Transverse colon (tissue), 4 donors: ENCODE measurements around the gene SPTBN1.

Source experiments
- EP300 ChIP-seq: sonication (generic); formaldehyde crosslinking; IDR thresholded peaks from one replicate; pipeline ENCODE4 v1.6.1; 2017; ENCODE audit warnings: antibody characterized with exemption, low read depth
- POLR2A ChIP-seq: fragments of 450-650 bp; IDR thresholded peaks from one replicate; pipeline ENCODE4 v1.6.1; 2016; ENCODE audit warnings: antibody characterized with exemption, mild to moderate bottlenecking, moderate library complexity
- POLR2AphosphoS5 ChIP-seq, 3 donors: sonication (generic); formaldehyde crosslinking; IDR thresholded peaks; one replicate each; pipeline ENCODE4 v1.6.1; 2016; ENCODE audit warnings: antibody characterized with exemption in 3 of 3
- TF ChIP-seq, protein P1 (sequence below), 5 experiments: fragments of 200-600 bp in 3 of 5; fragments of 450-650 bp in 2 of 5; sonication (generic) in 3 of 5; IDR thresholded peaks; 1 replicate in 2 of 5; 2 replicates in 3 of 5; pipeline ENCODE4 v1.5.1; 2016 to 2017; ENCODE audit warnings: antibody characterized with exemption in 5 of 5, inconsistent platforms in 3 of 5, mild to moderate bottlenecking in 2 of 5, moderate library complexity in 1 of 5

DNA sequence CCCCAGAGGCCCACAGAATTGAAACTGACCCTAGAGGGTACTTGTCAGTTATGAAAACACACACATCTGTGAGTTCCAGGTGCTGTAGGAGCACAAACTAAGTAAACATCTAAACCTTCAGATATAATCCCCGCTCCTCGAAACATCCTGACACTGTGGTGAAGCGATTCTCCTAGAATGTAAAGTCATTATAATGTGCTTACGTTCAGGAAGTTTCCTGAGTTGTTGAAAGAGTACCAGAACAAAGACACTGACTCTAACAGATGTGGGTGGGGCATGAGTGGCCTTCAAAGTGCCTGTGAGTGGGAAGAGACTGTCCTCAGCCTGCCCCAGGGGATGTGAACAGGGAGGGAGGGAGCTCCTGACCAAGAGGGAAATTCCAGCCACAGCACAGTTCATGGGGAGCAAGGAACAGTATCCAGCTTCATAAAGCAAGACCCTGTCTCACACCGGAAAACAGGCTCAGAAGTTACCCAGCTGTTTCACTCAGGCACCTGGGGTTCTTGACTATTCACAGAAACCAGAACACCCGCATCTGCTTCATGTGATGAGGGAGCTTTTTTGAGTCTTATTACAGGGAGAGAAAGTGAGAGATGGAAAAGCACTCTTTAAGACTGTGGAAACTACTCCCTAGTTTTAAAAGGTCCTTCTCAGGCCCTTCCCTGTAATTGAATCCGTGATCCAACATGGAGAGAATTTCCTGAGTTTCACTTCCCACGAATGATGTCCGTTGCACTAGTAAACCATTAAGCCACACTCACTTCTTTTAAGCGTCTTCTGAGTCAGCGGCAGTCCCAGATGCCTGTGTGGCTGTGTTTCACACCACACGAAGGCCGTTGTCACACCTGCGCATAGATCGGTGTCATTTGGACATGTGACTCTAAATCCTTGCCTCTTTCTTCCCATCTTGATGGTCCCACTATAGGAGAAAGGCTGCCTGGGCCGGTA lies 178.7 kb downstream of the SPTBN1 start:
- TF ChIP-seq, protein P1, sequence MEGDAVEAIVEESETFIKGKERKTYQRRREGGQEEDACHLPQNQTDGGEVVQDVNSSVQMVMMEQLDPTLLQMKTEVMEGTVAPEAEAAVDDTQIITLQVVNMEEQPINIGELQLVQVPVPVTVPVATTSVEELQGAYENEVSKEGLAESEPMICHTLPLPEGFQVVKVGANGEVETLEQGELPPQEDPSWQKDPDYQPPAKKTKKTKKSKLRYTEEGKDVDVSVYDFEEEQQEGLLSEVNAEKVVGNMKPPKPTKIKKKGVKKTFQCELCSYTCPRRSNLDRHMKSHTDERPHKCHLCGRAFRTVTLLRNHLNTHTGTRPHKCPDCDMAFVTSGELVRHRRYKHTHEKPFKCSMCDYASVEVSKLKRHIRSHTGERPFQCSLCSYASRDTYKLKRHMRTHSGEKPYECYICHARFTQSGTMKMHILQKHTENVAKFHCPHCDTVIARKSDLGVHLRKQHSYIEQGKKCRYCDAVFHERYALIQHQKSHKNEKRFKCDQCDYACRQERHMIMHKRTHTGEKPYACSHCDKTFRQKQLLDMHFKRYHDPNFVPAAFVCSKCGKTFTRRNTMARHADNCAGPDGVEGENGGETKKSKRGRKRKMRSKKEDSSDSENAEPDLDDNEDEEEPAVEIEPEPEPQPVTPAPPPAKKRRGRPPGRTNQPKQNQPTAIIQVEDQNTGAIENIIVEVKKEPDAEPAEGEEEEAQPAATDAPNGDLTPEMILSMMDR (IDR thresholded peaks at IDR 0.05) = no peak
- TF ChIP-seq POLR2A (no peak), POLR2AphosphoS5 (IDR thresholded peaks at IDR 0.05) (peak in 2 of 3 donors; percentile 16 to 18), EP300 (no peak)
